GM12878 (cell line): Measurements from ENCODE around the gene TAB2. TPM values are rescaled to one million over a fixed set of nuclear protein-coding genes. Genes with fewer than 3 reads are reported as not detected.

Source experiments
- ATAC-seq: fragments of 200-7000 bp; cut with Tn5 transposase; 3 replicates; pipeline ENCODE4 v1.9.1; 2020; ENCODE audit warnings: mild to moderate bottlenecking, moderate library complexity
- BruUV-seq: library from RNA; stranded (reverse); fragments of 400-500 nt; replicated peaks from 2 replicates; lab custom pipeline; 2021; lab: Mats Ljungman, UMichigan
- CTCF ChIA-PET: fragments of 300-600 bp; sonication (Branson Sonifier 250); formaldehyde crosslinking; extraction: SDS; loops from one replicate; lab custom pipeline; 2021; ENCODE audit warnings: inconsistent platforms; lab: Yijun Ruan, JAX
- POLR2A ChIA-PET: fragments of 350-600 bp; formaldehyde crosslinking; extraction: SDS; loops from one replicate; lab custom pipeline; 2021; ENCODE audit warnings: inconsistent platforms; lab: Charles Lee
- RAD21 ChIA-PET: fragments of 300-600 bp; sonication (Branson Sonifier 250); formaldehyde crosslinking; loops from one replicate; lab custom pipeline; 2023; ENCODE audit warnings: antibody characterized with exemption; ENCODE audit not compliant: unreplicated experiment; lab: Charles Lee
- SMC1A ChIA-PET: fragments of 300-600 bp; sonication (Branson Sonifier 250); formaldehyde crosslinking; loops from one replicate; lab custom pipeline; 2023; ENCODE audit not compliant: unreplicated experiment, uncharacterized antibody; lab: Charles Lee
- DNase-seq: peaks from one replicate; pipeline ENCODE4 v3.0.0-alpha.2; 2011; ENCODE audit warnings: low read depth, low spot score
- FAIRE-seq: peaks from 3 replicates; lab custom pipeline; 2011; peaks lifted over from hg19 to GRCh38; lab: Jason Lieb, UNC
- H2AFZ ChIP-seq: 2 replicates; pipeline ENCODE4 v1.6.0; 2011; ENCODE audit warnings: low read depth, low read length, control low read depth; ENCODE audit not compliant: control insufficient read depth
- H3K27ac ChIP-seq: 2 replicates; pipeline ENCODE4 v1.5.1; 2011; ENCODE audit warnings: control low read depth; ENCODE audit not compliant: control insufficient read depth, insufficient read depth
- H3K27me3 ChIP-seq, 2 experiments: replicated peaks in 1 of 2; 2 replicates each; pipeline versions ENCODE4 v1.6.0 to v1.6.1; 2011; ENCODE audit warnings: low read length in 1 of 2; ENCODE audit not compliant: control insufficient read depth in 2 of 2, insufficient read depth in 2 of 2
- H3K36me3 ChIP-seq, 2 experiments: 2 replicates each; pipeline ENCODE4 v1.5.1; 2011; ENCODE audit warnings: low read length in 1 of 2; ENCODE audit not compliant: control insufficient read depth in 2 of 2, insufficient read depth in 2 of 2
- H3K4me1 ChIP-seq: 2 replicates; pipeline ENCODE4 v1.6.1; 2011; ENCODE audit warnings: mild to moderate bottlenecking, low read length, moderate library complexity, mixed read lengths; ENCODE audit not compliant: control insufficient read depth, insufficient read depth
- H3K4me2 ChIP-seq: 2 replicates; pipeline ENCODE4 v1.6.0; 2011; ENCODE audit warnings: control low read depth; ENCODE audit not compliant: control insufficient read depth, insufficient read depth
- H3K4me3 ChIP-seq: fragments of 200-600 bp; sonication (generic); 2 replicates; pipeline ENCODE4 v1.5.1; 2016
- H3K79me2 ChIP-seq: 2 replicates; pipeline ENCODE4 v1.6.0; 2011; ENCODE audit warnings: low read length; ENCODE audit not compliant: control insufficient read depth, insufficient read depth
- H3K9ac ChIP-seq: 2 replicates; pipeline ENCODE4 v1.8.0; 2011; ENCODE audit warnings: low read length, control low read depth, mixed read lengths; ENCODE audit not compliant: control insufficient read depth, insufficient read depth
- H3K9me3 ChIP-seq: replicated peaks from 3 replicates; pipeline ENCODE4 v1.5.1; 2011; ENCODE audit warnings: mild to moderate bottlenecking, low read length; ENCODE audit not compliant: control insufficient read depth, insufficient read depth
- H4K20me1 ChIP-seq: 2 replicates; pipeline ENCODE4 v1.6.0; 2011; ENCODE audit not compliant: control insufficient read depth, insufficient read depth
- BHLHE40 ChIP-seq, 2 experiments: fragments of 450-650 bp in 1 of 2; IDR thresholded peaks; 2 replicates each; pipeline ENCODE4 v1.6.1; 2011 to 2017; ENCODE audit warnings: low read depth in 2 of 2, borderline replicate concordance in 1 of 2, improper control_type of control experiment in 1 of 2, low read length in 1 of 2, mild to moderate bottlenecking in 1 of 2
- CREM ChIP-seq: IDR thresholded peaks from 2 replicates; pipeline ENCODE4 v1.6.1; 2014; ENCODE audit warnings: antibody characterized with exemption, low read depth
- CUX1 ChIP-seq: IDR thresholded peaks from 2 replicates; pipeline ENCODE4 v1.6.1; 2012; ENCODE audit warnings: improper control_type of control experiment, low read depth, low read length; ENCODE audit not compliant: insufficient replicate concordance
- E4F1 ChIP-seq: fragments of 450-650 bp; IDR thresholded peaks from 2 replicates; pipeline ENCODE4 v1.6.1; 2018; ENCODE audit warnings: borderline replicate concordance, mild to moderate bottlenecking; ENCODE audit not compliant: partially characterized antibody
- ETV6 ChIP-seq, 2 experiments: fragments of 450-650 bp in 1 of 2; IDR thresholded peaks in 1 of 2; conservative IDR thresholded peaks in 1 of 2; 2 replicates each; pipeline ENCODE4 v1.6.1; 2014; ENCODE audit warnings: antibody characterized with exemption in 1 of 2, borderline replicate concordance in 1 of 2, low read depth in 1 of 2, mild to moderate bottlenecking in 1 of 2, moderate library complexity in 1 of 2
- FOXK2 ChIP-seq: fragments of 450-650 bp; IDR thresholded peaks from 2 replicates; pipeline ENCODE4 v1.6.1; 2017; ENCODE audit warnings: mild to moderate bottlenecking, moderate library complexity
- HDAC2 ChIP-seq: fragments of 200-600 bp; sonication (generic); IDR thresholded peaks from 2 replicates; pipeline ENCODE4 v1.6.1; 2017
- JUNB ChIP-seq: IDR thresholded peaks from 2 replicates; pipeline ENCODE4 v1.6.1; 2016; ENCODE audit warnings: antibody characterized with exemption, mild to moderate bottlenecking
- MTA2 ChIP-seq: fragments of 450-650 bp; IDR thresholded peaks from 2 replicates; pipeline ENCODE4 v1.6.1; 2016; ENCODE audit warnings: low read depth, mild to moderate bottlenecking, moderate library complexity
- NFXL1 ChIP-seq: fragments of 450-650 bp; IDR thresholded peaks from 2 replicates; pipeline ENCODE4 v1.6.1; 2017; ENCODE audit warnings: antibody characterized with exemption, mild to moderate bottlenecking, borderline replicate concordance
- PAX5 ChIP-seq: IDR thresholded peaks from 2 replicates; pipeline ENCODE4 v1.6.1; 2011; ENCODE audit warnings: low read depth, low read length, borderline replicate concordance
- POLR2AphosphoS5 ChIP-seq: IDR thresholded peaks from 2 replicates; pipeline ENCODE4 v1.6.1; 2011; ENCODE audit warnings: mild to moderate bottlenecking, low read length, inconsistent platforms
- SMAD1 ChIP-seq: fragments of 450-650 bp; IDR thresholded peaks from 2 replicates; pipeline ENCODE4 v1.6.1; 2018; ENCODE audit warnings: mild to moderate bottlenecking, low read depth; ENCODE audit not compliant: partially characterized antibody
- TARDBP ChIP-seq: IDR thresholded peaks from 2 replicates; pipeline ENCODE4 v1.6.1; 2016; ENCODE audit warnings: borderline replicate concordance
- TCF12 ChIP-seq: IDR thresholded peaks from 2 replicates; pipeline ENCODE4 v1.6.1; 2011; ENCODE audit warnings: low read depth, mild to moderate bottlenecking, low read length
- YY1 ChIP-seq: IDR thresholded peaks from 2 replicates; pipeline ENCODE4 v1.6.1; 2011; ENCODE audit warnings: low read depth, mild to moderate bottlenecking, low read length
- ZZZ3 ChIP-seq: IDR thresholded peaks from 2 replicates; pipeline ENCODE4 v1.6.1; 2011; ENCODE audit warnings: low read depth; ENCODE audit not compliant: control insufficient read depth, insufficient read length
- WGBS: methylation state at CpG from one replicate; pipeline ENCODE4 v1.1.6; 2016; ENCODE audit warnings: low lambda C conversion rate; ENCODE audit not compliant: insufficient replicate concordance, insufficient coverage; ENCODE audit errors: missing lambda C conversion rate; 5-methylcytosine and 5-hydroxymethylcytosine counted together
- in situ Hi-C: fragments of 300-500 bp; cut with MboI; formaldehyde crosslinking; loops from 9 replicates; pipeline ENCODE4 v1.14.3; 2018; ENCODE audit warnings: mixed read lengths
- intact Hi-C: fragments of 100-400 bp; cut with micrococcal nuclease; formaldehyde crosslinking; loops from one replicate; pipeline ENCODE4 v1.14.2; 2022; ENCODE audit not compliant: unreplicated experiment
- polyA plus RNA-seq, 11 experiments: library from polyadenylated mRNA; depleted of rRNA in 4 of 11; unstranded in 6 of 11; stranded (reverse) in 5 of 11; fragments of >200 nt; fragmentation: Nextera tagmentation in 4 of 11; fragmentation: Illumina TruSeq in 1 of 11; extraction: Ambion mirVana in 4 of 11; extraction: Trizol in 1 of 11; gene quantifications; 1 replicate in 1 of 11; 2 replicates in 10 of 11; pipeline versions ENCODE4 v1.2.1 to v1.2.3, GENCODE V29; 2011 to 2016; ENCODE audit warnings: inconsistent platforms in 2 of 11, missing spikeins in 2 of 11, low read depth in 1 of 11
- total RNA-seq, 4 experiments: library from RNA; depleted of rRNA in 3 of 4; stranded (reverse); fragments of >200 nt in 3 of 4; fragmentation: Illumina TruSeq in 1 of 4; extraction: Trizol in 1 of 4; gene quantifications; 2 replicates each; pipeline versions ENCODE4 v1.2.1 to v1.2.3, GENCODE V29; 2013 to 2021

The TAB2 gene
- total and polyA plus RNA-seq, 10 of the 15 experiments (the other 5 are each of a cell fraction or from before 2014, with no cell fraction given), result 8.9 to 66.3 (median 23.0) TPM

DNA sequence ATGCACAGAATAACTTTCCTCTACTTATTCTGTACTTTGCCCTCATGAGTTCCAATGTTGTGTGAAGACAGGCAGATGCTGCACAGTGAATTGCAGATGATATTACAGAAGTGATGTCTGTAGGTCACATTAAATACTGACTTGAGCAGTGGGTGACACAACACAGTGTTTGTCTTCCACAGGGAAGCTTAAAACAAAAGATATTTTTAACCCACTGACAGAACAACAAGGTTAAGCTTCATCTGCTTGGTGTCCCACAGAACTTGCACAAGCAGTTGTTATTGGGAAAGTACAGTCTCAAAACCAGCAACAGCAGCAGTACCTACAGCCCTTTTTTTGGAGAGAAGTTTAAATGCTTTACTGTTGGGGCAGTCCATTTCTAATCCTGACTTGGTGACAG, 93.0 kb downstream of the TAB2 start (continued):
- TF ChIP-seq BHLHE40 (IDR thresholded peaks at IDR 0.05; ENCODE audit: borderline replicate concordance in 1 of 2, low read depth in 2 of 2, low read length in 1 of 2), result no peak
- TF ChIP-seq ZZZ3, result no peak
- TF ChIP-seq TARDBP, result no peak
- no peak for TF ChIP-seq ETV6 (conservative IDR thresholded peaks at IDR 0.05 in 1 of 2, IDR thresholded peaks at IDR 0.05 in 1 of 2; ENCODE audit: borderline replicate concordance in 1 of 2, low read depth in 1 of 2)
- no peak for TF ChIP-seq HDAC2
- no peak for TF ChIP-seq YY1

DNA sequence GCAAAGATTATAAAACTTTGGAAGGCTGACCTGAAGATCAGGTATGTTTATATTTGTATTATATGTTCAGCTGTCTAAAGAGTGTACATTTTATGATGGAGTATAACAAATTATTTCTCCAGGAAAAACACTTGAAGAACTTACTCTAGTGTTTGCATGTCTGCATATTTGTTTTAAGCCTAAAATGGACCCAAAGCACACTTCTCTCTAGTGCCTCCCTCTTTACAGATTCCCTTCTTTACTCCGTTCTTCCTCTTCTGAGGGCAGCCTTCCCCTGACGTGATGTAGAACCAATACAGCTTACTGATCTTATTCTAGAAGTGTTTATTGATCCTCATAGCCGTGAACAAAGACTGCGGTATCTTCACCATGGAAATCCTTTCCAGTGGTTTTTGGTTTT, 96.5 kb downstream of the TAB2 start:
- ATAC-seq (no peak), FAIRE-seq (no peak), DNase-seq (no peak)
- WGBS, result 90% methylated on average over 4 of the region's 4 CpGs
- Histone ChIP-seq H3K4me2 (no peak overlapping the region), H3K9ac (no peak overlapping the region), H3K9me3 (no peaks in the 10 kb centered on the region), H3K4me1 (0 out of 2 replicates have a peak, but pooled peaks cover 3% of the 10 kb centered on the region), H2AFZ (no peak overlapping the region), H3K36me3 (peaks cover 2 to 7% of the 10 kb centered on the region in 2 experiments), H3K4me3 (no peak overlapping the region), H3K79me2 (no peaks in the 10 kb centered on the region), H3K27me3 (no peaks in the 10 kb centered on the region), H3K27ac (no peak overlapping the region), H4K20me1 (no peaks in the 10 kb centered on the region)
- CTCF ChIA-PET, result interaction anchor here (1.1 to 3.2 kb wide), 2 partner anchors 18 to 92 kb away, joined by 3 to 16 read pairs; no protein-coding TSS in a partner anchor
- intact Hi-C loops (no loop called here), in situ Hi-C loops (no loop called here)
- POLR2A ChIA-PET, result no interaction called here
- no TSS peak for BruUV-seq
- RAD21 ChIA-PET, result no interaction called here
- SMC1A ChIA-PET, result interaction anchor here (0.9 to 2.0 kb wide), 5 partner anchors 16 to 349 kb away, joined by 3 to 6 read pairs (median 4); partner anchors contain the start of gene ZC3H12D
- TF ChIP-seq E4F1 (no peak), PAX5 (no peak), POLR2AphosphoS5 (no peak), JUNB (no peak), MTA2 (no peak), CREM (no peak), FOXK2 (no peak), NFXL1 (no peak), SMAD1 (no peak), CUX1 (no peak), TCF12 (no peak)
